Occipital lobe (tissue), 2 donors: ENCODE results near the gene SEMA6B. TPM values are rescaled to one million over a fixed set of nuclear protein-coding genes. Genes with fewer than 3 reads are reported as not detected.

Experiments
- DNase-seq: peaks from one replicate; lab custom pipeline; 2025; lab: John Stamatoyannopoulos, UW
- total RNA-seq: library from RNA; depleted of rRNA; stranded (reverse); fragments of >200 nt; gene quantifications from one replicate; pipeline ENCODE4 v1.2.3, GENCODE V29; 2014

The SEMA6B gene
- total RNA-seq, 1 donor from 2014 or later, result 32.0 TPM

- no peak for DNase-seq
These were observed 50.8 kb downstream of the SEMA6B start for GRCh38 chr19:4508698-4509097.

- DNase-seq, result no peak
These were observed 51.7 kb downstream of the SEMA6B start for GRCh38 chr19:4507804-4508203.

GRCh38 chr19:4507150-4507452, 52.4 kb downstream of the SEMA6B start:
- DNase-seq, result no peak

GRCh38 chr19:4506449-4507149, 52.9 kb downstream of the SEMA6B start:
- DNase-seq, result no peak

- DNase-seq, result no peak
These were observed 53.7 kb downstream of the SEMA6B start for GRCh38 chr19:4505570-4506448.

- no peak for DNase-seq
These were observed 54.5 kb downstream of the SEMA6B start for GRCh38 chr19:4504891-4505569.

- no peak for DNase-seq
These were observed 55.2 kb downstream of the SEMA6B start for GRCh38 chr19:4504297-4504701.

- DNase-seq, result no peak
These were observed 55.7 kb downstream of the SEMA6B start for GRCh38 chr19:4503825-4504170.

- DNase-seq, result no peak
These were observed 56.2 kb downstream of the SEMA6B start for GRCh38 chr19:4503132-4503824.

- no peak for DNase-seq
These were observed 57.0 kb downstream of the SEMA6B start for GRCh38 chr19:4502282-4503131.

GRCh38 chr19:4501691-4502090, 57.8 kb downstream of the SEMA6B start:
- no peak for DNase-seq

- DNase-seq, result no peak
These were observed 58.5 kb downstream of the SEMA6B start for GRCh38 chr19:4500841-4501591.

- no peak for DNase-seq
These were observed 59.6 kb downstream of the SEMA6B start for GRCh38 chr19:4499855-4500254.

GRCh38 chr19:4499318-4499717, 60.2 kb downstream of the SEMA6B start:
- no peak for DNase-seq

- DNase-seq, result no peak
These were observed 60.8 kb downstream of the SEMA6B start for GRCh38 chr19:4498694-4499093.

- no peak for DNase-seq
These were observed 61.6 kb downstream of the SEMA6B start for GRCh38 chr19:4497770-4498389.

- DNase-seq, result no peak
These were observed 63.2 kb downstream of the SEMA6B start for GRCh38 chr19:4496304-4496703.

GRCh38 chr19:4495471-4495870, 64.0 kb downstream of the SEMA6B start:
- DNase-seq, result no peak

GRCh38 chr19:4494691-4495064, 64.8 kb downstream of the SEMA6B start:
- DNase-seq, result no peak
